ENCODE results near the gene RTP3.

Gene RTP3

GRCh38 chr3:46504789-46505188 lies 7.0 kb downstream of the RTP3 start:
- TF ChIP-seq CTCF (conservative IDR thresholded peaks at IDR 0.05; ENCODE audit: control insufficient read depth, insufficient read depth, low read depth, low read length): no peak
- H3K4me3 ChIP-seq (ENCODE audit: control insufficient read depth, low read depth, low read length): no peak overlapping the region
- DNase-seq (ENCODE audit: low read depth): no peak

- no peak overlapping the region for H3K4me3 ChIP-seq (ENCODE audit: control insufficient read depth, low read depth, low read length)
- TF ChIP-seq CTCF (conservative IDR thresholded peaks at IDR 0.05; ENCODE audit: control insufficient read depth, insufficient read depth, low read depth, low read length): no peak
- no peak for DNase-seq (ENCODE audit: low read depth)
These were observed 8.2 kb downstream of the RTP3 start for GRCh38 chr3:46505953-46506352.

- no peak overlapping the region for H3K4me3 ChIP-seq (ENCODE audit: control insufficient read depth, low read depth, low read length)
- DNase-seq (ENCODE audit: low read depth): no peak
- no peak for TF ChIP-seq CTCF (conservative IDR thresholded peaks at IDR 0.05; ENCODE audit: control insufficient read depth, insufficient read depth, low read depth, low read length)
These were observed 8.8 kb downstream of the RTP3 start for GRCh38 chr3:46506526-46506925.

- DNase-seq (ENCODE audit: low read depth): no peak
- no peak for TF ChIP-seq CTCF (conservative IDR thresholded peaks at IDR 0.05; ENCODE audit: control insufficient read depth, insufficient read depth, low read depth, low read length)
These were observed 11.2 kb downstream of the RTP3 start for GRCh38 chr3:46508850-46509591.

GRCh38 chr3:46509661-46510187 lies 11.9 kb downstream of the RTP3 start:
- DNase-seq (ENCODE audit: low read depth): no peak
- no peak overlapping the region for H3K4me3 ChIP-seq (ENCODE audit: control insufficient read depth, low read depth, low read length)
- TF ChIP-seq CTCF (conservative IDR thresholded peaks at IDR 0.05; ENCODE audit: control insufficient read depth, insufficient read depth, low read depth, low read length): no peak

More at GRCh38 chr3:46508850-46509591, 11.2 kb downstream of the RTP3 start:
- H3K4me3 ChIP-seq (ENCODE audit: control insufficient read depth, low read depth, low read length): no peak overlapping the region

GRCh38 chr3:46512191-46512749 lies 14.5 kb downstream of the RTP3 start:
- H3K4me3 ChIP-seq (ENCODE audit: control insufficient read depth, low read depth, low read length): no peak overlapping the region
- no peak for DNase-seq (ENCODE audit: low read depth)
- TF ChIP-seq CTCF (conservative IDR thresholded peaks at IDR 0.05; ENCODE audit: control insufficient read depth, insufficient read depth, low read depth, low read length): no peak
